ENCODE results near the gene IZUMO3.

Gene IZUMO3

DNA sequence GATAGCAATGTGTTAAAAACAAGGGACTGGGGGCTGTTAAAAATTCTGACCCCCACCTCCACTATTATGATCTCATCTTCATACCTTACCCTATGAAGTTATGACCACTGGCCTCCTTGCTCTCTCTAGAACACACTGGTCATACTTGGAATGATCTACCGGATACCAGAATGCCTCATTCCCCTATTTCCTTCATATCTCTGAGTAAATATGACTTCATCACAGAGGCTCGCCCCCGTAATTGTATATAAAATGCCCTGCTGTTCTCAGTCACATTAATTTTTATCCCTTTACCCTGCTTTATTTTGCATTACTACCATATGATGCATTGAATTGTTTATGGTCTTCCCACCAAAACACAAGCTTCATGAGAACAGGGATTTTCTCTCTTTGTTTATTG, 29.2 kb downstream of the IZUMO3 start:
- no peak for DNase-seq (ENCODE audit: extremely low spot score)
- POLR2A ChIA-PET, result no interaction called here
- TF ChIP-seq, protein P1, sequence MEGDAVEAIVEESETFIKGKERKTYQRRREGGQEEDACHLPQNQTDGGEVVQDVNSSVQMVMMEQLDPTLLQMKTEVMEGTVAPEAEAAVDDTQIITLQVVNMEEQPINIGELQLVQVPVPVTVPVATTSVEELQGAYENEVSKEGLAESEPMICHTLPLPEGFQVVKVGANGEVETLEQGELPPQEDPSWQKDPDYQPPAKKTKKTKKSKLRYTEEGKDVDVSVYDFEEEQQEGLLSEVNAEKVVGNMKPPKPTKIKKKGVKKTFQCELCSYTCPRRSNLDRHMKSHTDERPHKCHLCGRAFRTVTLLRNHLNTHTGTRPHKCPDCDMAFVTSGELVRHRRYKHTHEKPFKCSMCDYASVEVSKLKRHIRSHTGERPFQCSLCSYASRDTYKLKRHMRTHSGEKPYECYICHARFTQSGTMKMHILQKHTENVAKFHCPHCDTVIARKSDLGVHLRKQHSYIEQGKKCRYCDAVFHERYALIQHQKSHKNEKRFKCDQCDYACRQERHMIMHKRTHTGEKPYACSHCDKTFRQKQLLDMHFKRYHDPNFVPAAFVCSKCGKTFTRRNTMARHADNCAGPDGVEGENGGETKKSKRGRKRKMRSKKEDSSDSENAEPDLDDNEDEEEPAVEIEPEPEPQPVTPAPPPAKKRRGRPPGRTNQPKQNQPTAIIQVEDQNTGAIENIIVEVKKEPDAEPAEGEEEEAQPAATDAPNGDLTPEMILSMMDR (IDR thresholded peaks at IDR 0.05; ENCODE audit: control extremely low read depth, extremely low read depth, low read depth, missing control alignments), result no peak
- CTCF ChIA-PET, result no interaction called here

DNA sequence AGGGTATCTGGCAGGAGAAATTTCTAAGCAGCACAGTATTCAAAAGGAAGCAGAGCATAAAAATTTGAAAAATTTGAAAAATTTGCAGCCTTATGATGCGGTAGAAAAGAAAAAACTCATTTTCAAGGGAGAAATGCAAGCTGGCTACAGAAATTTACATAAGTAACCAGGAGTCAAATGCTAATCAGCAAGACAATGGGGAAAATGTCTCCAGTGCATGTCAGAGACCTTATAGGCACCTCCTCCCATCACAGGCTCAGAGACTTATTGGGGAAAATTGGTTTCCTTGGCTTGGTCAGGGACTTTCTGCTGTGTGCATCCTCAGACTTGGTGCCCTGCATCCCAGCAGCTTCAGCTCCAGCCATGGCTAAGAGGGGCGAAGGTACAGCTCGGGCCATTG, 35.8 kb downstream of the IZUMO3 start:
- no peak for DNase-seq (ENCODE audit: extremely low spot score)
- TF ChIP-seq, protein P1 (IDR thresholded peaks at IDR 0.05; ENCODE audit: control extremely low read depth, extremely low read depth, low read depth, missing control alignments), result no peak
- CTCF ChIA-PET, result no interaction called here
- POLR2A ChIA-PET, result no interaction called here

GRCh38 chr9:24504521-24504920, 41.2 kb downstream of the IZUMO3 start:
- ChIA-PET CTCF (no interaction called here), POLR2A (no interaction called here)
- DNase-seq (ENCODE audit: extremely low spot score), result no peak
- TF ChIP-seq, protein P1 (IDR thresholded peaks at IDR 0.05; ENCODE audit: control extremely low read depth, extremely low read depth, low read depth, missing control alignments), result no peak

- TF ChIP-seq, protein P1 (IDR thresholded peaks at IDR 0.05; ENCODE audit: control extremely low read depth, extremely low read depth, low read depth, missing control alignments), result no peak
- CTCF ChIA-PET, result no interaction called here
- DNase-seq (ENCODE audit: extremely low spot score), result no peak
- POLR2A ChIA-PET, result no interaction called here
These were observed 43.3 kb downstream of the IZUMO3 start for GRCh38 chr9:24502206-24502937.

DNA sequence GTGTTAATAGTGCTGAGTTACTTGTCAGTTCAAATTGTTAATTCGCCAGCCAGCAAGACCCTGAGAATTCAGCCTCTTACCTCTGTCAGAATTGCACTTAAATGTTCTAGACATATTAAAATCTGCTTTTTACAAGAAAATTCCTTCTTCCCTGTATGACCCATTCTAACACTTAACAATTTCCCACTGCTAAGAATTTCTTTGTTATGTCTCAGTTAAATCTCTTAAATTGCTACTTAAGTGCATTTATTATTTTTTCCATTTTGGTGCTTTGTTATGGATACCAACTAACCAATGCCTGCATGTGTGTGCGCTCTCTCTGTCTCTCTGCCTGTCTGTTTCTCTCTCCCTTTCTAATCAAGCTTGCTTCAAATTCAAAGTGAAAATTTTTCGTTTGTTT, 44.9 kb downstream of the IZUMO3 start:
- CTCF ChIA-PET, result interaction anchor here (1.6 kb wide), 1 partner anchor 17 kb away, joined by 3 read pairs; no protein-coding TSS in a partner anchor

DNA sequence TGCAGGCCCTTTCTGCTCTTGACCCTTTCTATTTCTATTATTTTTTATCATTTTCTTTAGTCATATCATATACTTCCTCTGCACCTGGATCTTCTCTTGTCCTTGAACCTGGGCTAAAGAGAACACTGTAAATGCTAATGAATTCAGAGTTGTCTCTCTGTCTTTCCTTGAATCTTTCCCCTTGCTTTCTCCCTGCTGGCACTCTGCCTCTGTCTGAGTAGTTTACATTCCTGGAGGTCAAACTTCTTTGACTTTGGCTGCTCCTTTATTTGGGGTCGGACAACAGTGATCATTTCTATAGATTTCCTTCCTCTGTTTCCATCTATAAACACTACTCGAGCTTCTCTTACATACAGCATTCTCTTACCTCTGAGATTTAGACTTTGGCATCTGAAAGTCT, 47.1 kb downstream of the IZUMO3 start:
- no peak for DNase-seq (ENCODE audit: extremely low spot score)
- TF ChIP-seq, protein P1 (IDR thresholded peaks at IDR 0.05; ENCODE audit: control extremely low read depth, extremely low read depth, low read depth, missing control alignments), result no peak
- POLR2A ChIA-PET, result no interaction called here
- CTCF ChIA-PET, result no interaction called here

More for the DNA sequence above, 44.9 kb downstream of the IZUMO3 start:
- no peak for DNase-seq (ENCODE audit: extremely low spot score)
- POLR2A ChIA-PET, result no interaction called here
- TF ChIP-seq, protein P1 (IDR thresholded peaks at IDR 0.05; ENCODE audit: control extremely low read depth, extremely low read depth, low read depth, missing control alignments), result no peak
